Neural crest cell (in vitro differentiated cells): ENCODE data around the gene SFXN2. TPM values are rescaled to one million over a fixed set of nuclear protein-coding genes. Genes with fewer than 3 reads are reported as not detected.

ENCODE experiments used
- DNase-seq: peaks from one replicate; pipeline ENCODE4 v3.0.0; 2021; ENCODE audit warnings: low read depth, mixed read lengths, low spot score
- H3K27ac Mint-ChIP-seq: one replicate; pipeline ENCODE4 v1.8.0; 2021; ENCODE audit warnings: mild to moderate bottlenecking, mixed read lengths; ENCODE audit not compliant: unreplicated experiment
- H3K27me3 Mint-ChIP-seq: 2 replicates; pipeline ENCODE4 v1.8.0; 2021; ENCODE audit warnings: low read depth, mild to moderate bottlenecking, mixed read lengths
- H3K36me3 Mint-ChIP-seq: 2 replicates; pipeline ENCODE4 v1.8.0; 2021; ENCODE audit warnings: low read depth, mild to moderate bottlenecking, mixed read lengths
- H3K4me1 Mint-ChIP-seq: 2 replicates; pipeline ENCODE4 v1.8.0; 2021; ENCODE audit warnings: mixed read lengths
- H3K4me3 Mint-ChIP-seq: one replicate; pipeline ENCODE4 v1.8.0; 2021; ENCODE audit warnings: mild to moderate bottlenecking, mixed read lengths
- H3K9me3 Mint-ChIP-seq: 2 replicates; pipeline ENCODE4 v1.8.0; 2021; ENCODE audit warnings: mixed read lengths
- total RNA-seq: library from RNA; stranded (reverse); gene quantifications from 2 replicates; pipeline ENCODE4 v1.2.1, GENCODE V29; 2021
- TF ChIP-seq, protein P1 (sequence below): fragments of 200-600 bp; sonication (generic); conservative IDR thresholded peaks from 2 replicates; pipeline ENCODE4 v1.5.0; 2021; ENCODE audit warnings: antibody characterized with exemption, mild to moderate bottlenecking

Gene SFXN2
- total RNA-seq, 1 donor from 2014 or later, result 36.6 TPM

DNA sequence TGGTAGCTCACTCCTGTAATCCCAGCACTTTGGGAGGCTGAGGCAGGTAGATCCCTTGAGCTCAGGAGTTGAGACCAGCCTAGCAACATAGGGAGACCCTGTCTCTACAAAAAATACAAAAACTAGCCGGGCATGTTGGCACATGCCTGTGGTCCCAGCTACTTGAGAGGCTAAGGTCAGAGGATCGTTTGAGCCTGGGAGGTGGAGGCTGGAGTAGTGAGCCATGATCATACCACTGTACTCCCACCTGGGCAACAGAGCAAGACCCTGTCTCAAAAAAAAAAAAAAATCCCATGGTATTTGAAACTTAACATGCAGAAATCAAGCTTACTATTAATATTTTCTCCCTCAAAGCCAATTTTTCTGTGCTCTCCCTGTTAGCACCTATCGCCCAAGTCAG lies 5.9 kb downstream of the SFXN2 start:
- no peak overlapping the region for H3K27ac Mint-ChIP-seq
- no peaks in the 10 kb centered on the region for H3K27me3 Mint-ChIP-seq
- peaks cover 4% of the 10 kb centered on the region for H3K9me3 Mint-ChIP-seq
- no peak for DNase-seq
- H3K4me1 Mint-ChIP-seq, result peaks cover 49% of the 10 kb centered on the region
- H3K4me3 Mint-ChIP-seq, result peak overlapping the region; percentile 27
- TF ChIP-seq, protein P1, sequence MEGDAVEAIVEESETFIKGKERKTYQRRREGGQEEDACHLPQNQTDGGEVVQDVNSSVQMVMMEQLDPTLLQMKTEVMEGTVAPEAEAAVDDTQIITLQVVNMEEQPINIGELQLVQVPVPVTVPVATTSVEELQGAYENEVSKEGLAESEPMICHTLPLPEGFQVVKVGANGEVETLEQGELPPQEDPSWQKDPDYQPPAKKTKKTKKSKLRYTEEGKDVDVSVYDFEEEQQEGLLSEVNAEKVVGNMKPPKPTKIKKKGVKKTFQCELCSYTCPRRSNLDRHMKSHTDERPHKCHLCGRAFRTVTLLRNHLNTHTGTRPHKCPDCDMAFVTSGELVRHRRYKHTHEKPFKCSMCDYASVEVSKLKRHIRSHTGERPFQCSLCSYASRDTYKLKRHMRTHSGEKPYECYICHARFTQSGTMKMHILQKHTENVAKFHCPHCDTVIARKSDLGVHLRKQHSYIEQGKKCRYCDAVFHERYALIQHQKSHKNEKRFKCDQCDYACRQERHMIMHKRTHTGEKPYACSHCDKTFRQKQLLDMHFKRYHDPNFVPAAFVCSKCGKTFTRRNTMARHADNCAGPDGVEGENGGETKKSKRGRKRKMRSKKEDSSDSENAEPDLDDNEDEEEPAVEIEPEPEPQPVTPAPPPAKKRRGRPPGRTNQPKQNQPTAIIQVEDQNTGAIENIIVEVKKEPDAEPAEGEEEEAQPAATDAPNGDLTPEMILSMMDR, result no peak
- H3K36me3 Mint-ChIP-seq, result peaks cover 11% of the 10 kb centered on the region

DNA sequence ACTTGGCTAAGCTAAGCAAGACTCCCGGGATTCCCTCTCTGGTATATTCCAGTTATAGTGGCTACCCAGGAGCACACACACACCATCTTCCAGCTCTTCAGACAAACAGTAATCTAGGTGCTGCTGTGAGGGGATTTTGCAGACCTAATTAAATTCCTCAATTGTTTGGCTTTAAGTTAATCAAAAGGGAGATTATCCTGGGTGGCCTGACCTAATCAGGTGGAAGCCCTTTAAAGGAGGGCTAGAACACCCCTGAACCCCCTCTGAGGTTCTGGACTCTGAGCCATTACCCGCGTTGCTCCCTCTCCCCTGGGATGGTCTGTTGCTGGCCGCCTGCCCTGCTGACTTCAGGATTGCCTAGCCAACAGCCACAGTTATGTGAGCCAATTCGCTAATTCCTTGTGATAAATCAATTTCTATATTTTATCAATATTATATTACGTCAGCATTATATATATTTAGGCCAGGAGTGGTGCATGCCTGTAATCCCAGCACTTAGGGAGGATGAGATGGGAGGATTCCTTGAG lies 6.4 kb downstream of the SFXN2 start:
- DNase-seq, result no peak
- Mint-ChIP-seq H3K9me3 (peaks cover 4% of the 10 kb centered on the region), H3K27ac (no peak overlapping the region), H3K27me3 (no peaks in the 10 kb centered on the region), H3K36me3 (peaks cover 11% of the 10 kb centered on the region), H3K4me1 (peaks cover 45% of the 10 kb centered on the region), H3K4me3 (peak overlapping the region; percentile 27)
- TF ChIP-seq, protein P1, result no peak

DNA sequence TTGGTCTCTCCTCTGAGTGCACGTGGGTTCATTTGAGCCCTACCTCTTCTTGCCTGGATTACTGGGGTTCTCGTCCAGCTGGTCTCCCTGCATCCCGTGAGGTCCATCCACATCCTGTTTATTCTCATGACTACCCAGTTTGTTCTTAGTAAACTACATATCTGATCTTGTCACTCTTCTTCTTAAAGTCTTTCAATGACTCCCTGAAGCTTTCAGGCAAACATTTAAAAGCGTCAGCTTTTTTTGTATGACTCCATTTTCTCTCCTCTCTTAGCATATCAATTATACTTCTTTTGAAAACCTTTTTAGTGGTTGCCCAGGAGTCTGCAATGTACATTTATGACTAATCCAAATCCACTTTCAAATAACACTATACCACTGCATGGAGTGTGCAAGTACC lies 7.5 kb downstream of the SFXN2 start:
- Mint-ChIP-seq H3K9me3 (peaks cover 4% of the 10 kb centered on the region), H3K36me3 (peaks cover 18% of the 10 kb centered on the region), H3K4me3 (no peak overlapping the region), H3K27ac (peak overlapping the region; percentile 31), H3K27me3 (no peaks in the 10 kb centered on the region), H3K4me1 (peaks cover 35% of the 10 kb centered on the region)
- TF ChIP-seq, protein P1, result no peak
- DNase-seq, result no peak

DNA sequence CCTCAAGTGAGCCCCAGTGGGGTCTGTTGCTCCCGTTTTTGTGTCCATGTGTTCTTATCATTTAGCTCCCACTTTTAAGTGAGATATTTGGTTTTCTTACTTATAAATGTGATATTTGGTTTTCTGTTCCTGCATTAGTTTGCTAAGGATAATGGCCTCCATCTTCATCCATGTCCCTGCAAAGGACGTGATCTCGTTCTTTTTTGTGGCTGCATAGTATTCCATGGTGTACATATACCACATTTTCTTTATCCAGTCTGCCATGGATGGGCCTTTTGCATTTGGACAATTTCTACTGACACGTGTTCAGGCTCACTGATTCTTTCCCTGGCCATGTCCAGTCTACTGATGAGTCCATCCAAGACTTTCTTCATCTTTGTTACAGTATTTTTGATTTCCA lies 9.6 kb downstream of the SFXN2 start:
- H3K9me3 Mint-ChIP-seq, result peaks cover 4% of the 10 kb centered on the region
- TF ChIP-seq, protein P1, result no peak
- H3K36me3 Mint-ChIP-seq, result peaks cover 21% of the 10 kb centered on the region
- peaks cover 17% of the 10 kb centered on the region for H3K4me1 Mint-ChIP-seq
- DNase-seq, result no peak
- H3K4me3 Mint-ChIP-seq, result no peak overlapping the region
- H3K27me3 Mint-ChIP-seq, result no peaks in the 10 kb centered on the region
- no peak overlapping the region for H3K27ac Mint-ChIP-seq

DNA sequence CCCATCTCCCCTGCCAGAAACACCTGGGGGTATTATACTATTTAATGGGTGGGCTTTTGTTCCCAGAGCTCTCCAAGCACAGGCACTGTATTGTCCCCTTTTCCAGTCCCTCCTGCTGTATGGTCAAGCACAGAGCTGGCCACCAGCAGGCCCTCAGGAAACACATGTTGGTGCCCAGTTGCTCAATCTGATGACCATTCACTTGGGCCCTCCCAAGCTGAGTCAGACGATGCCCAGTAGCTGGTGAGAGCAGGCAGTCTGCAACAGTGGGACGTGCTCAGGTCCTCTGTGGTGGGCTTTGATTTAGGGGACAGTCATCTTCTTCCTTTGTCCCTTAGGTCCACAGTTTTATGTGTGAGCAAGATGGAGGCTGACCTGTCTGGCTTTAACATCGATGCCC lies 11.8 kb downstream of the SFXN2 start:
- Mint-ChIP-seq H3K4me3 (no peak overlapping the region), H3K36me3 (peaks cover 24% of the 10 kb centered on the region)
- DNase-seq, result no peak

More for the DNA sequence above, 11.8 kb downstream of the SFXN2 start:
- H3K9me3 Mint-ChIP-seq, result peaks cover 4% of the 10 kb centered on the region
- peaks cover 7% of the 10 kb centered on the region for H3K4me1 Mint-ChIP-seq
- TF ChIP-seq, protein P1, result no peak
- no peak overlapping the region for H3K27ac Mint-ChIP-seq
- H3K27me3 Mint-ChIP-seq, result no peaks in the 10 kb centered on the region
